ENCODE measurements around the gene NEB. TPM values are rescaled to one million over a fixed set of nuclear protein-coding genes. Genes with fewer than 3 reads are reported as not detected.
"Not testable (repeated sequence)": the region's sequence is repeated elsewhere in the genome, so short reads cannot be mapped to it uniquely, and the experiment has no call there.

Gene NEB
- total RNA-seq, 3 donors from 2014 or later: 2.0 to 2.8 (median 2.6) TPM

- intact Hi-C loops (cut with DNase I; ENCODE audit: low total_unique reads): no loop called here
- Histone ChIP-seq H3K27ac (no peak overlapping the region), H3K9me3 (no peaks in the 10 kb centered on the region), H3K4me3 (no peak overlapping the region), H3K4me1 (no peaks in the 10 kb centered on the region), H3K36me3 (no peaks in the 10 kb centered on the region), H3K27me3 (no peaks in the 10 kb centered on the region)
- TF ChIP-seq CTCF (IDR thresholded peaks at IDR 0.05) (no peak), POLR2A (IDR thresholded peaks at IDR 0.05) (no peak), POLR2AphosphoS5 (IDR thresholded peaks at IDR 0.05) (no peak)
- DNase-seq (ENCODE audit: low spot score in 2 of 2): no peak
Measured at GRCh38 chr2:151758744-151759143, 24.5 kb upstream of the NEB start.

- Histone ChIP-seq H3K27me3 (no peaks in the 10 kb centered on the region), H3K27ac (no peak overlapping the region), H3K4me1 (no peaks in the 10 kb centered on the region), H3K9me3 (no peaks in the 10 kb centered on the region), H3K36me3 (no peaks in the 10 kb centered on the region), H3K4me3 (no peak overlapping the region)
- intact Hi-C loops (cut with DNase I; ENCODE audit: low total_unique reads): no loop called here
- TF ChIP-seq CTCF (IDR thresholded peaks at IDR 0.05) (no peak), POLR2A (IDR thresholded peaks at IDR 0.05) (no peak), POLR2AphosphoS5 (IDR thresholded peaks at IDR 0.05) (no peak)
- no peak for DNase-seq (ENCODE audit: low spot score in 2 of 2)
Measured at GRCh38 chr2:151757861-151758260, 23.6 kb upstream of the NEB start.

DNA sequence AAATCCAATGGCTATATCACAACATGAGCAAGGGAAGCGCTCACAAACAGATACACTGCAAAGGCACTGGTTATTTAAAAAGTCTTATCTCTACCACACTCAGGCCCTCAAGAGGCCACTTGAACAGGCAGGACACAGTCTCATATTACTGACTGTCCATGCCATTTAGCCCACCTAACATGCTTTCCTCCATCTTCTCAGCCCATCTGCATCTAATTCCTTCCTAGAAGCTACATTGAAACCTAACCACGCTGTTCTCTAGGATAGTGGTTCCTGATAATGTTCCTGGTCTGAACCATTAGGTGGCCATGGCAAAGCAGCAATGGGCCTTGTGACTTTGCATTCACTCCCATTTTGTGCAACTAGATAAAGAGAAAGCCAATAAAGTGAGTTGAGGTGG, 22.5 kb upstream of the NEB start:
- no peak for DNase-seq (ENCODE audit: low spot score in 2 of 2)
- TF ChIP-seq POLR2A (IDR thresholded peaks at IDR 0.05): no peak
- TF ChIP-seq CTCF (IDR thresholded peaks at IDR 0.05): no peak
- TF ChIP-seq POLR2AphosphoS5 (IDR thresholded peaks at IDR 0.05): no peak
- Histone ChIP-seq H3K4me1 (no peaks in the 10 kb centered on the region), H3K27me3 (no peaks in the 10 kb centered on the region), H3K36me3 (no peaks in the 10 kb centered on the region), H3K4me3 (no peak overlapping the region), H3K9me3 (no peaks in the 10 kb centered on the region), H3K27ac (no peak overlapping the region)
- intact Hi-C loops (cut with DNase I; ENCODE audit: low total_unique reads): no loop called here

GRCh38 chr2:151754253-151754897, 20.1 kb upstream of the NEB start:
- Histone ChIP-seq H3K4me1 (no peaks in the 10 kb centered on the region), H3K27me3 (no peaks in the 10 kb centered on the region), H3K9me3 (no peaks in the 10 kb centered on the region), H3K36me3 (no peaks in the 10 kb centered on the region), H3K27ac (no peak overlapping the region), H3K4me3 (no peak overlapping the region)
- no peak for DNase-seq (ENCODE audit: low spot score in 2 of 2)
- intact Hi-C loops (cut with DNase I; ENCODE audit: low total_unique reads): no loop called here
- no peak for TF ChIP-seq POLR2A (IDR thresholded peaks at IDR 0.05)
- no peak for TF ChIP-seq POLR2AphosphoS5 (IDR thresholded peaks at IDR 0.05)
- no peak for TF ChIP-seq CTCF (IDR thresholded peaks at IDR 0.05)

DNA sequence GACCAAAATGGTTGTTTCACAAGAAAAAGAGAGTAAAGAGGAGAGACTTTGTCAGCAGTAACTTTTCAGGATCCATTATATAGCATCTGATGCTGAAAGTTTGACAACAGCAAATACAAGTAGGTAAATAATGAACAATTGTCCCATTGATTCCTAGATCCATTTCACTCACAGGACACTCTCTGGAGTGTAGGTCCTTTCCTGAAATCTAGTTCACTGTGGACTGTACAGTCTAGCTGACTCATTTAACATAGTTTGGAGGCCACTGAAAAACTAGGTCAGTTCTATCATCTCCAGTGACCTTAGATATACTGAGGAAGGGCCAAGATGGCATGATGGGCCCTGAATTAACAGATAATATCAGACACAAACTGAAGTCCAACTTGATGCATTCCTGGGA, 19.3 kb upstream of the NEB start:
- Histone ChIP-seq H3K27me3 (no peaks in the 10 kb centered on the region), H3K9me3 (no peaks in the 10 kb centered on the region), H3K4me3 (no peak overlapping the region), H3K27ac (no peak overlapping the region), H3K36me3 (no peaks in the 10 kb centered on the region), H3K4me1 (no peaks in the 10 kb centered on the region)
- no peak for DNase-seq (ENCODE audit: low spot score in 2 of 2)
- no peak for TF ChIP-seq POLR2AphosphoS5 (IDR thresholded peaks at IDR 0.05)
- TF ChIP-seq POLR2A (IDR thresholded peaks at IDR 0.05): no peak
- no peak for TF ChIP-seq CTCF (IDR thresholded peaks at IDR 0.05)
- intact Hi-C loops (cut with DNase I; ENCODE audit: low total_unique reads): no loop called here

DNA sequence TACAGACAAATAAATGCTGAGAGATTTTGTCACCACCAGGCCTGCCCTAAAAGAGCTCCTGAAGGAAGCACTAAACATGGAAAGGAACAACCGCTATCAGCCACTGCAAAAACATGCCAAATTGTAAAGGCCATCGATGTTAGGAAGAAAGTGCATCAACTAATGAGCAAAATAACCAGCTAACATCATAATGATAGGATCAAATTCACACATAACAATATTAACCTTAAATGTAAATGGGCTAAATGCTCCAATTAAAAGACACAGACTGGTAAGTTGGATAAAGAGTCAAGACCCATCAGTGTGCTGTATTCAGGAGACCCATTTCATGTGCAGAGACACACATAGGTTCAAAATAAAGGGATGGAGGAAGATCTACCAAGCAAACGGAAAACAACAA, 11.0 kb upstream of the NEB start:
- intact Hi-C loops (cut with DNase I; ENCODE audit: low total_unique reads); DNase-seq (ENCODE audit: low spot score in 2 of 2); H3K27ac ChIP-seq; H3K9me3 ChIP-seq; H3K4me3 ChIP-seq; H3K27me3 ChIP-seq; H3K4me1 ChIP-seq; H3K36me3 ChIP-seq: not testable (repeated sequence)
